ENCODE data around the gene DNALI1. TPM values are rescaled to one million over a fixed set of nuclear protein-coding genes. Genes with fewer than 3 reads are reported as not detected.
"Not testable (repeated sequence)": the region's sequence is repeated elsewhere in the genome, so short reads cannot be mapped to it uniquely, and the experiment has no call there.

The DNALI1 gene
- total RNA-seq = under 1 TPM; 0.13 to 0.18 TPM

- POLR2A ChIA-PET = interaction anchor here (1.2 kb wide), 1 partner anchor 42 kb away, joined by 3 read pairs; the partner anchor contains the start of gene MEAF6
- CTCF ChIA-PET = no interaction called here
Observed at GRCh38 chr1:37556712-37557196, at the start of gene DNALI1. Gene DNALI1 (plus strand): TSS chr1:37556940. CDS start chr1:37556995, 55 bp downstream.

GRCh38 chr1:37509181-37509580 lies 47.6 kb upstream of the DNALI1 start:
- Mint-ChIP-seq H3K9me3 (no peaks in the 10 kb centered on the region), H3K27me3 (no peaks in the 10 kb centered on the region), H3K36me3 (ENCODE audit: low read depth) (peaks cover 53% of the 10 kb centered on the region), H3K4me1 (peaks cover 38% of the 10 kb centered on the region), H3K27ac (no peak overlapping the region), H3K4me3 (no peak overlapping the region)
- no peak for DNase-seq
- ChIA-PET POLR2A (interaction anchor here (1.2 to 2.4 kb wide), 3 partner anchors 22 to 45 kb away, joined by 3 to 10 read pairs (median 4); partner anchors contain the start of gene SNIP1), CTCF (interaction anchor here (0.9 to 2.3 kb wide), 8 partner anchors 9 to 173 kb away, joined by 3 to 14 read pairs (median 3); no protein-coding TSS in a partner anchor)

More at GRCh38 chr1:37556712-37557196, at the start of gene DNALI1:
- peaks cover 2% of the 10 kb centered on the region for H3K9me3 Mint-ChIP-seq
- no peak within 1 kb of the TSS for H3K27ac Mint-ChIP-seq
- H3K4me3 Mint-ChIP-seq = no peak within 1 kb of the TSS
- no peaks in the 10 kb centered on the region for H3K27me3 Mint-ChIP-seq
- peaks cover 23% of the 10 kb centered on the region for H3K36me3 Mint-ChIP-seq (ENCODE audit: low read depth)
- peak; percentile 38 for DNase-seq
- peaks cover 52% of the 10 kb centered on the region for H3K4me1 Mint-ChIP-seq

GRCh38 chr1:37513795-37514349 lies 42.9 kb upstream of the DNALI1 start:
- DNase-seq = peak; percentile 55
- H3K36me3 Mint-ChIP-seq (ENCODE audit: low read depth) = peaks cover 24% of the 10 kb centered on the region
- ChIA-PET POLR2A (interaction anchor here (0.9 to 4.0 kb wide), 24 partner anchors 8 to 294 kb away, joined by 3 to 45 read pairs (median 6); partner anchors contain the start of genes C1orf122, CDCA8, GNL2 and SNIP1), CTCF (interaction anchor here (0.7 to 3.5 kb wide), 22 partner anchors 8 to 192 kb away, joined by 3 to 30 read pairs (median 5); partner anchors contain the start of genes CDCA8 and SNIP1)
- H3K27ac Mint-ChIP-seq = peak overlapping the region; percentile 80
- peaks cover 38% of the 10 kb centered on the region for H3K4me1 Mint-ChIP-seq
- no peaks in the 10 kb centered on the region for H3K9me3 Mint-ChIP-seq
- peak overlapping the region; percentile 94 for H3K4me3 Mint-ChIP-seq
- H3K27me3 Mint-ChIP-seq = no peaks in the 10 kb centered on the region

GRCh38 chr1:37514350-37515184 lies 42.2 kb upstream of the DNALI1 start, which contains the start of gene MEAF6:
Gene MEAF6 (minus strand): TSS chr1:37514766. CDS start chr1:37514746, 20 bp downstream.
- Mint-ChIP-seq H3K4me1 (peaks cover 38% of the 10 kb centered on the region), H3K27me3 (no peaks in the 10 kb centered on the region), H3K9me3 (no peaks in the 10 kb centered on the region), H3K27ac (peak within 1 kb of the TSS; percentile 83), H3K4me3 (peak within 1 kb of the TSS; percentile 94), H3K36me3 (ENCODE audit: low read depth) (peaks cover 18% of the 10 kb centered on the region)
- peak; percentile 87 for DNase-seq
- POLR2A ChIA-PET = interaction anchor here (0.8 to 4.0 kb wide), 28 partner anchors 9 to 294 kb away, joined by 3 to 45 read pairs (median 4); partner anchors contain the start of genes C1orf122, CDCA8, GNL2 and SNIP1
- CTCF ChIA-PET = interaction anchor here (0.6 to 3.5 kb wide), 32 partner anchors 9 to 1360 kb away, joined by 3 to 30 read pairs (median 4); partner anchors contain the start of genes CDCA8 and SNIP1

- peaks cover 18% of the 10 kb centered on the region for H3K36me3 Mint-ChIP-seq (ENCODE audit: low read depth)
- peaks cover 40% of the 10 kb centered on the region for H3K4me1 Mint-ChIP-seq
- no peaks in the 10 kb centered on the region for H3K27me3 Mint-ChIP-seq
- no peak for DNase-seq
- CTCF ChIA-PET = interaction anchor here (0.6 to 3.5 kb wide), 29 partner anchors 9 to 1359 kb away, joined by 3 to 30 read pairs (median 4); partner anchors contain the start of genes CDCA8 and SNIP1
- peak overlapping the region; percentile 83 for H3K27ac Mint-ChIP-seq
- peak overlapping the region; percentile 89 for H3K4me3 Mint-ChIP-seq
- POLR2A ChIA-PET = interaction anchor here (0.7 to 4.0 kb wide), 22 partner anchors 10 to 176 kb away, joined by 3 to 45 read pairs (median 6); partner anchors contain the start of genes CDCA8, SNIP1 and ZC3H12A
- H3K9me3 Mint-ChIP-seq = no peaks in the 10 kb centered on the region
Observed at GRCh38 chr1:37515185-37516034, 41.3 kb upstream of the DNALI1 start.

GRCh38 chr1:37517569-37517968 lies 39.2 kb upstream of the DNALI1 start:
- H3K4me1 Mint-ChIP-seq = peaks cover 32% of the 10 kb centered on the region
- ChIA-PET CTCF (interaction anchor here (0.6 kb wide), 1 partner anchor 63 kb away, joined by 3 read pairs; no protein-coding TSS in a partner anchor), POLR2A (no interaction called here)
- no peaks in the 10 kb centered on the region for H3K9me3 Mint-ChIP-seq
- H3K27ac Mint-ChIP-seq = no peak overlapping the region
- no peak overlapping the region for H3K4me3 Mint-ChIP-seq
- no peaks in the 10 kb centered on the region for H3K27me3 Mint-ChIP-seq
- no peak for DNase-seq
- H3K36me3 Mint-ChIP-seq (ENCODE audit: low read depth) = peaks cover 6% of the 10 kb centered on the region

GRCh38 chr1:37518241-37518640 lies 38.5 kb upstream of the DNALI1 start:
- CTCF ChIA-PET; DNase-seq; H3K9me3 Mint-ChIP-seq; H3K27ac Mint-ChIP-seq; H3K36me3 Mint-ChIP-seq (ENCODE audit: low read depth); H3K4me3 Mint-ChIP-seq; H3K27me3 Mint-ChIP-seq: not testable (repeated sequence)
- H3K4me1 Mint-ChIP-seq = peaks cover 29% of the 10 kb centered on the region
- POLR2A ChIA-PET = interaction anchor here (1.1 to 1.2 kb wide), 3 partner anchors 31 to 77 kb away, joined by 3 to 4 read pairs (median 3); partner anchors contain the start of genes GNL2 and SNIP1

- H3K9me3 Mint-ChIP-seq; H3K27me3 Mint-ChIP-seq; H3K36me3 Mint-ChIP-seq (ENCODE audit: low read depth); CTCF ChIA-PET: not testable (repeated sequence)
- DNase-seq = peak; percentile 48
- peak overlapping the region; percentile 79 for H3K27ac Mint-ChIP-seq
- H3K4me1 Mint-ChIP-seq = peaks cover 24% of the 10 kb centered on the region
- POLR2A ChIA-PET = interaction anchor here (0.8 to 1.2 kb wide), 4 partner anchors 32 to 77 kb away, joined by 3 to 4 read pairs (median 3); partner anchors contain the start of genes GNL2 and SNIP1
- H3K4me3 Mint-ChIP-seq = peak overlapping the region; percentile 74
Observed at GRCh38 chr1:37518929-37519328, 37.8 kb upstream of the DNALI1 start.

- no peak for DNase-seq
- peaks cover 23% of the 10 kb centered on the region for H3K4me1 Mint-ChIP-seq
- peak overlapping the region; percentile 74 for H3K4me3 Mint-ChIP-seq
- H3K27ac Mint-ChIP-seq = peak overlapping the region; percentile 79
- POLR2A ChIA-PET = interaction anchor here (0.8 to 1.2 kb wide), 4 partner anchors 32 to 76 kb away, joined by 3 to 4 read pairs (median 3); partner anchors contain the start of genes GNL2 and SNIP1
- CTCF ChIA-PET = no interaction called here
- peaks cover 4% of the 10 kb centered on the region for H3K36me3 Mint-ChIP-seq (ENCODE audit: low read depth)
- peaks cover 7% of the 10 kb centered on the region for H3K9me3 Mint-ChIP-seq
- H3K27me3 Mint-ChIP-seq = no peaks in the 10 kb centered on the region
Observed at GRCh38 chr1:37519613-37520012, 37.1 kb upstream of the DNALI1 start.

GRCh38 chr1:37529888-37530287 lies 26.9 kb upstream of the DNALI1 start:
- DNase-seq; H3K36me3 Mint-ChIP-seq (ENCODE audit: low read depth); H3K4me1 Mint-ChIP-seq; H3K27me3 Mint-ChIP-seq; H3K27ac Mint-ChIP-seq; H3K4me3 Mint-ChIP-seq; H3K9me3 Mint-ChIP-seq; CTCF ChIA-PET: not testable (repeated sequence)
- POLR2A ChIA-PET = interaction anchor here (1.1 kb wide), 1 partner anchor 15 kb away, joined by 3 read pairs; the partner anchor contains the start of gene MEAF6

GRCh38 chr1:37532418-37533156 lies 24.2 kb upstream of the DNALI1 start:
- H3K27me3 Mint-ChIP-seq, H3K4me3 Mint-ChIP-seq, DNase-seq, H3K9me3 Mint-ChIP-seq, CTCF ChIA-PET, POLR2A ChIA-PET, H3K27ac Mint-ChIP-seq: not testable (repeated sequence)
- Mint-ChIP-seq H3K4me1 (peaks cover 14% of the 10 kb centered on the region), H3K36me3 (ENCODE audit: low read depth) (peaks cover 24% of the 10 kb centered on the region)
